Mesendoderm (in vitro differentiated cells): Measurements from ENCODE around the gene EME1.
A peak's percentile ranks its signal among the peaks of the same experiment; 100 is the strongest.
"Not testable (repeated sequence)": the region's sequence is repeated elsewhere in the genome, so short reads cannot be mapped to it uniquely, and the experiment has no call there.

Experiments
- DNase-seq: peaks from one replicate; pipeline ENCODE4 v3.0.0; 2013
- H2AK5ac ChIP-seq: 2 replicates; pipeline ENCODE4 v1.6.1; 2013; ENCODE audit warnings: low read length, inconsistent platforms
- H2BK120ac ChIP-seq: 2 replicates; pipeline ENCODE4 v1.6.1; 2013; ENCODE audit warnings: low read depth, mild to moderate bottlenecking, low read length, moderate library complexity, mixed read lengths
- H2BK15ac ChIP-seq: replicated peaks from 2 replicates; pipeline ENCODE4 v1.6.1; 2013; ENCODE audit warnings: low read depth, mild to moderate bottlenecking, moderate library complexity
- H2BK5ac ChIP-seq: 2 replicates; pipeline ENCODE4 v1.6.1; 2013; ENCODE audit warnings: low read length, inconsistent platforms
- H3K18ac ChIP-seq: 2 replicates; pipeline ENCODE4 v1.6.1; 2013; ENCODE audit warnings: mild to moderate bottlenecking, low read length, mixed read lengths
- H3K23ac ChIP-seq: one replicate; pipeline ENCODE4 v1.6.1; 2013; ENCODE audit warnings: low read length
- H3K27ac ChIP-seq: 2 replicates; pipeline ENCODE4 v1.5.1; 2013; ENCODE audit warnings: low read depth, mild to moderate bottlenecking, inconsistent platforms, low read length, moderate library complexity
- H3K27me3 ChIP-seq: 2 replicates; pipeline ENCODE4 v1.6.1; 2013; ENCODE audit warnings: low read length, control low read depth, mild to moderate bottlenecking, inconsistent platforms; ENCODE audit not compliant: insufficient read depth, poor library complexity
- H3K36me3 ChIP-seq: 2 replicates; pipeline ENCODE4 v1.6.1; 2013; ENCODE audit warnings: low read length, inconsistent platforms; ENCODE audit not compliant: control insufficient read depth, insufficient read depth
- H3K4ac ChIP-seq: one replicate; pipeline ENCODE4 v1.6.1; 2013; ENCODE audit warnings: low read depth, mild to moderate bottlenecking, low read length, moderate library complexity
- H3K4me1 ChIP-seq: 2 replicates; pipeline ENCODE4 v1.6.1; 2013; ENCODE audit warnings: low read depth, low read length, inconsistent platforms; ENCODE audit not compliant: control insufficient read depth
- H3K4me2 ChIP-seq: 2 replicates; pipeline ENCODE4 v1.6.1; 2013; ENCODE audit warnings: low read length
- H3K4me3 ChIP-seq: 2 replicates; pipeline ENCODE4 v1.5.1; 2013; ENCODE audit warnings: mild to moderate bottlenecking, low read length
- H3K56ac ChIP-seq: one replicate; pipeline ENCODE4 v1.6.1; 2013; ENCODE audit warnings: low read length
- H3K79me1 ChIP-seq: 2 replicates; pipeline ENCODE4 v1.6.1; 2013; ENCODE audit warnings: low read length, inconsistent platforms
- H3K79me2 ChIP-seq: 2 replicates; pipeline ENCODE4 v1.6.1; 2013; ENCODE audit warnings: mild to moderate bottlenecking, low read length; ENCODE audit not compliant: control insufficient read depth, insufficient read depth
- H3K9ac ChIP-seq: 2 replicates; pipeline ENCODE4 v1.6.1; 2013; ENCODE audit warnings: low read length, inconsistent platforms
- H4K5ac ChIP-seq: one replicate; pipeline ENCODE4 v1.6.1; 2013; ENCODE audit warnings: low read length
- H4K8ac ChIP-seq: one replicate; pipeline ENCODE4 v1.6.1; 2013; ENCODE audit warnings: low read depth, mild to moderate bottlenecking, control low read depth, low read length, moderate library complexity
- WGBS: extraction: QIAGEN DNeasy Blood & Tissue Kit; methylation state at CpG from one replicate; pipeline ENCODE4 v1.1.7; 2013; ENCODE audit warnings: low lambda C conversion rate, missing lambda C conversion rate; ENCODE audit not compliant: insufficient coverage; ENCODE audit errors: extremely low coverage; 5-methylcytosine and 5-hydroxymethylcytosine counted together

The EME1 gene

GRCh38 chr17:50330151-50330775, 42.8 kb upstream of the EME1 start:
- Histone ChIP-seq H3K79me1 (no peaks in the 10 kb centered on the region), H3K23ac (no peak overlapping the region), H3K4me2 (no peak overlapping the region), H2BK120ac (no peak overlapping the region), H3K4me3 (no peak overlapping the region), H2BK5ac (no peak overlapping the region), H3K27ac (no peak overlapping the region), H3K9ac (no peak overlapping the region), H4K8ac (no peak overlapping the region), H2BK15ac (no peak overlapping the region), H3K36me3 (no peaks in the 10 kb centered on the region), H3K4ac (no peak overlapping the region), H3K56ac (no peak overlapping the region), H4K5ac (no peak overlapping the region), H3K27me3 (no peaks in the 10 kb centered on the region), H3K4me1 (no peaks in the 10 kb centered on the region), H2AK5ac (no peak overlapping the region), H3K18ac (no peak overlapping the region), H3K79me2 (no peaks in the 10 kb centered on the region)
- WGBS = no CpG with 5 or more reads among the region's 11 CpGs
- no peak for DNase-seq

- no peaks in the 10 kb centered on the region for H3K79me2 ChIP-seq
- H3K4me1 ChIP-seq = no peaks in the 10 kb centered on the region
- no peak overlapping the region for H4K5ac ChIP-seq
- no peak overlapping the region for H2BK5ac ChIP-seq
- H3K4ac ChIP-seq = no peak overlapping the region
- no peaks in the 10 kb centered on the region for H3K27me3 ChIP-seq
- H3K27ac ChIP-seq = no peak overlapping the region
- H3K79me1 ChIP-seq = no peaks in the 10 kb centered on the region
- no peak overlapping the region for H3K4me2 ChIP-seq
- no peak overlapping the region for H4K8ac ChIP-seq
- H3K56ac ChIP-seq = no peak overlapping the region
- no peaks in the 10 kb centered on the region for H3K36me3 ChIP-seq
- no peak overlapping the region for H2AK5ac ChIP-seq
- H3K23ac ChIP-seq = no peak overlapping the region
- WGBS = no CpG with 5 or more reads among the region's 4 CpGs
- H2BK15ac ChIP-seq = no peak overlapping the region
- H2BK120ac ChIP-seq = no peak overlapping the region
- H3K4me3 ChIP-seq = no peak overlapping the region
- no peak for DNase-seq
- no peak overlapping the region for H3K18ac ChIP-seq
- H3K9ac ChIP-seq = no peak overlapping the region
These were observed 41.8 kb upstream of the EME1 start for GRCh38 chr17:50331085-50331791.

- WGBS = no CpG with 5 or more reads among the region's 6 CpGs
- no peaks in the 10 kb centered on the region for H3K79me1 ChIP-seq
- H2AK5ac ChIP-seq = no peak overlapping the region
- no peaks in the 10 kb centered on the region for H3K27me3 ChIP-seq
- H3K27ac ChIP-seq = no peak overlapping the region
- no peaks in the 10 kb centered on the region for H3K4me1 ChIP-seq
- H4K5ac ChIP-seq = no peak overlapping the region
- H2BK5ac ChIP-seq = no peak overlapping the region
- DNase-seq = no peak
- H3K18ac ChIP-seq = no peak overlapping the region
- no peak overlapping the region for H3K4me2 ChIP-seq
- H3K23ac ChIP-seq = peak overlapping the region; percentile 45
- H2BK120ac ChIP-seq = no peak overlapping the region
- no peak overlapping the region for H3K9ac ChIP-seq
- no peak overlapping the region for H2BK15ac ChIP-seq
- H4K8ac ChIP-seq = no peak overlapping the region
- H3K79me2 ChIP-seq = no peaks in the 10 kb centered on the region
- H3K36me3 ChIP-seq = no peaks in the 10 kb centered on the region
- H3K4ac ChIP-seq = no peak overlapping the region
- no peak overlapping the region for H3K56ac ChIP-seq
- H3K4me3 ChIP-seq = no peak overlapping the region
These were observed 40.8 kb upstream of the EME1 start for GRCh38 chr17:50332196-50332595.

- H3K56ac ChIP-seq, H2BK5ac ChIP-seq, H2BK15ac ChIP-seq, H2BK120ac ChIP-seq, H3K4me3 ChIP-seq, H3K9ac ChIP-seq, H3K36me3 ChIP-seq, H3K4me2 ChIP-seq, H3K27ac ChIP-seq, H3K27me3 ChIP-seq, H3K4ac ChIP-seq, H3K23ac ChIP-seq, H3K79me1 ChIP-seq, H4K5ac ChIP-seq, H3K18ac ChIP-seq, H4K8ac ChIP-seq, H2AK5ac ChIP-seq, H3K4me1 ChIP-seq, H3K79me2 ChIP-seq: not testable (repeated sequence)
- no CpG with 5 or more reads among the region's 14 CpGs for WGBS
- peak; percentile 17 for DNase-seq
These were observed 39.6 kb upstream of the EME1 start for GRCh38 chr17:50333291-50334057.

- H2BK15ac ChIP-seq = no peak overlapping the region
- no peak overlapping the region for H3K27ac ChIP-seq
- H3K56ac ChIP-seq = no peak overlapping the region
- no peaks in the 10 kb centered on the region for H3K4me1 ChIP-seq
- no peak overlapping the region for H3K23ac ChIP-seq
- H2BK5ac ChIP-seq = no peak overlapping the region
- H2AK5ac ChIP-seq = no peak overlapping the region
- H2BK120ac ChIP-seq = no peak overlapping the region
- H3K36me3 ChIP-seq = no peaks in the 10 kb centered on the region
- H3K4me3 ChIP-seq = no peak overlapping the region
- no peaks in the 10 kb centered on the region for H3K79me1 ChIP-seq
- H3K4me2 ChIP-seq = no peak overlapping the region
- H4K8ac ChIP-seq = no peak overlapping the region
- no peak overlapping the region for H3K4ac ChIP-seq
- DNase-seq = no peak
- WGBS = no CpG with 5 or more reads among the region's 2 CpGs
- no peaks in the 10 kb centered on the region for H3K27me3 ChIP-seq
- H3K18ac ChIP-seq = no peak overlapping the region
- H3K79me2 ChIP-seq = no peaks in the 10 kb centered on the region
- no peak overlapping the region for H4K5ac ChIP-seq
- H3K9ac ChIP-seq = no peak overlapping the region
These were observed 35.1 kb upstream of the EME1 start for GRCh38 chr17:50337956-50338355.
